Hematopoietic multipotent progenitor cell treated with erythropoietin and hydrocortisone succinate and interleukin-3 and kit ligand, for 15 days (in vitro differentiated cells): ENCODE results near the gene UMOD.
"Not testable (repeated sequence)": the region's sequence is repeated elsewhere in the genome, so short reads cannot be mapped to it uniquely, and the experiment has no call there.

Source experiments
- DNase-seq: peaks from one replicate; pipeline ENCODE4 v3.0.0-alpha.2; 2015; ENCODE audit warnings: low spot score

Gene UMOD

GRCh38 chr16:20320592-20320991 is 31.9 kb downstream of the UMOD start:
- DNase-seq, result no peak

- DNase-seq, result no peak
Measured at GRCh38 chr16:20320178-20320577, 32.3 kb downstream of the UMOD start.

GRCh38 chr16:20319406-20319805 is 33.1 kb downstream of the UMOD start:
- no peak for DNase-seq

- DNase-seq, result no peak
Measured at GRCh38 chr16:20318437-20318836, 34.1 kb downstream of the UMOD start.

GRCh38 chr16:20318006-20318405 is 34.5 kb downstream of the UMOD start:
- DNase-seq, result no peak

- DNase-seq, result no peak
Measured at GRCh38 chr16:20317117-20317516, 35.4 kb downstream of the UMOD start.

- no peak for DNase-seq
Measured at GRCh38 chr16:20316715-20317114, 35.8 kb downstream of the UMOD start.

- DNase-seq, result no peak
Measured at GRCh38 chr16:20315764-20316163, 36.8 kb downstream of the UMOD start.

GRCh38 chr16:20314575-20314974 is 37.9 kb downstream of the UMOD start:
- DNase-seq, result no peak

- DNase-seq, result no peak
Measured at GRCh38 chr16:20313741-20314140, 38.8 kb downstream of the UMOD start.

- DNase-seq, result not testable (repeated sequence)
Measured at GRCh38 chr16:20312536-20313095, 39.9 kb downstream of the UMOD start.

- no peak for DNase-seq
Measured at GRCh38 chr16:20311548-20311947, 41.0 kb downstream of the UMOD start.

GRCh38 chr16:20310421-20311395 is 41.8 kb downstream of the UMOD start:
- DNase-seq, result no peak

GRCh38 chr16:20309786-20310185 is 42.7 kb downstream of the UMOD start:
- DNase-seq, result no peak

GRCh38 chr16:20308801-20309590 is 43.5 kb downstream of the UMOD start:
- DNase-seq, result no peak

- DNase-seq, result no peak
Measured at GRCh38 chr16:20308266-20308665, 44.2 kb downstream of the UMOD start.

GRCh38 chr16:20307791-20308190 is 44.7 kb downstream of the UMOD start:
- no peak for DNase-seq

GRCh38 chr16:20307240-20307671 is 45.3 kb downstream of the UMOD start:
- DNase-seq, result no peak

GRCh38 chr16:20306401-20306800 is 46.1 kb downstream of the UMOD start:
- DNase-seq, result no peak

GRCh38 chr16:20303012-20303411 is 49.5 kb downstream of the UMOD start:
- DNase-seq, result no peak

- DNase-seq, result no peak
Measured at GRCh38 chr16:20302389-20302788, 50.1 kb downstream of the UMOD start.

GRCh38 chr16:20301840-20302239 is 50.7 kb downstream of the UMOD start:
- DNase-seq, result no peak
